GM13976 (cell line): ENCODE data around the gene IQCB1.

Experiments
- DNase-seq: peaks from one replicate; pipeline ENCODE4 v3.0.0; 2012; ENCODE audit warnings: low spot score
- in situ Hi-C: fragments of 300-500 bp; cut with MboI; formaldehyde crosslinking; loops from one replicate; pipeline ENCODE4 v1.12.0; 2022; ENCODE audit warnings: low sequenced_read_pairs, mixed read lengths, inconsistent platforms; ENCODE audit not compliant: unreplicated experiment
- TF ChIP-seq, protein P1 (sequence below): IDR thresholded peaks from 2 replicates; pipeline ENCODE4 v1.5.1; 2012; ENCODE audit warnings: borderline replicate concordance, mild to moderate bottlenecking; ENCODE audit not compliant: insufficient read depth; ENCODE audit errors: extremely low read depth, missing control alignments, control extremely low read depth

Gene IQCB1

DNA sequence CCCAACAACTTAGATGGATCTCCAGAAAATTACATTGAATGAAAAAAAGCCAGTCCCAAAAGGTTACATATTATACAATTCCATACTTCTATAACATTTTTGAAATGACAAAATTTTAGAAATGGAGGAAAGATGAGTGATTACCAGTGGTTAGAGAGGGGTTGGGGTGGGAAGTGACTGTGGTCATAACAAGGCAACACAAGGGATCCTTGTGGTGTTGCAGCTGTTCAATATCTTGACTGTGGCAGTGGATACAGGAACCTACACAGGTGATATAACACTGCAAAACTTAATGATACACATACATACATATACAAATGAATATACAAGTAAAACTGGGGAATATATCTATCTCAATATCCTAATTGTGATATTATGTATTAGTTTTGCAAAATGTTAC is 95.0 kb downstream of the IQCB1 start:
- TF ChIP-seq, protein P1, sequence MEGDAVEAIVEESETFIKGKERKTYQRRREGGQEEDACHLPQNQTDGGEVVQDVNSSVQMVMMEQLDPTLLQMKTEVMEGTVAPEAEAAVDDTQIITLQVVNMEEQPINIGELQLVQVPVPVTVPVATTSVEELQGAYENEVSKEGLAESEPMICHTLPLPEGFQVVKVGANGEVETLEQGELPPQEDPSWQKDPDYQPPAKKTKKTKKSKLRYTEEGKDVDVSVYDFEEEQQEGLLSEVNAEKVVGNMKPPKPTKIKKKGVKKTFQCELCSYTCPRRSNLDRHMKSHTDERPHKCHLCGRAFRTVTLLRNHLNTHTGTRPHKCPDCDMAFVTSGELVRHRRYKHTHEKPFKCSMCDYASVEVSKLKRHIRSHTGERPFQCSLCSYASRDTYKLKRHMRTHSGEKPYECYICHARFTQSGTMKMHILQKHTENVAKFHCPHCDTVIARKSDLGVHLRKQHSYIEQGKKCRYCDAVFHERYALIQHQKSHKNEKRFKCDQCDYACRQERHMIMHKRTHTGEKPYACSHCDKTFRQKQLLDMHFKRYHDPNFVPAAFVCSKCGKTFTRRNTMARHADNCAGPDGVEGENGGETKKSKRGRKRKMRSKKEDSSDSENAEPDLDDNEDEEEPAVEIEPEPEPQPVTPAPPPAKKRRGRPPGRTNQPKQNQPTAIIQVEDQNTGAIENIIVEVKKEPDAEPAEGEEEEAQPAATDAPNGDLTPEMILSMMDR: no peak
- no peak for DNase-seq
- in situ Hi-C loops: no loop called here

DNA sequence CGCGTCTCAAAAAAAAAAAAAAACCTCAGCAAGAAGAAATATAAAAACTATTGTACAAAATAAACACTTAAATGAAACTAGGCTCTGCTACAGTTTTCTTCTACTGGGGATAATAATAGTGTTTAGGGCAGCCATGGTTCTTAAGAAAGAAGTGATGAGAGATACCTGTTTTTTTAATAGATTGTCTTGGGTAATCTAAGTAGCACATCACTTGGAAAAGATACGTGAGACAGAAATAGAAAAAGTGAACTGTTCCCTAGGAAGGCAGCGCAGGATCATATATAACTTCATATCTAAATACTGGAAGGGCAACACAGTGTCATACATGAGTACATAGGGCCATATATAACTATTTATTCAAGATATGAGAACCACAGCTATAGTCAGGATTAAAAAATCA is 97.2 kb downstream of the IQCB1 start:
- TF ChIP-seq, protein P1: no peak
- DNase-seq: no peak
- in situ Hi-C loops: no loop called here

DNA sequence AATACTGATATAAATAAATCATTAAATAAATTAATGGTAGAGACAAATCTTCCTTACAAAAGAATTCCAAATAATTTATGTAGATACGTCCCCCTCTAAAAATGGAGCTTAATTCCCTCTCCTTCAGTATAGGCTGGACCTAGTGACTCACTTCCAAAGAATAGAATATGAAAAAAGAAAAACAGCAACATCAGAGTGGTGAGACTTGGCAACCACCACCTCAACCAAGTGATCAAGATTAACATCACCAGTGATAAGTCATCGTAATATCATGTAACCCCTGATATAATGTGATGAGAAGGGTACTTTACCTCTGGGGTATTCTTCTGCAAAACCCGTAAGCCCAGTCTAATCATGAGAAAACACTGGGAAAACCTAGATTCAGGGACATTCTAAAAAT is 98.7 kb downstream of the IQCB1 start:
- TF ChIP-seq, protein P1: no peak
- no peak for DNase-seq
- in situ Hi-C loops: no loop called here

DNA sequence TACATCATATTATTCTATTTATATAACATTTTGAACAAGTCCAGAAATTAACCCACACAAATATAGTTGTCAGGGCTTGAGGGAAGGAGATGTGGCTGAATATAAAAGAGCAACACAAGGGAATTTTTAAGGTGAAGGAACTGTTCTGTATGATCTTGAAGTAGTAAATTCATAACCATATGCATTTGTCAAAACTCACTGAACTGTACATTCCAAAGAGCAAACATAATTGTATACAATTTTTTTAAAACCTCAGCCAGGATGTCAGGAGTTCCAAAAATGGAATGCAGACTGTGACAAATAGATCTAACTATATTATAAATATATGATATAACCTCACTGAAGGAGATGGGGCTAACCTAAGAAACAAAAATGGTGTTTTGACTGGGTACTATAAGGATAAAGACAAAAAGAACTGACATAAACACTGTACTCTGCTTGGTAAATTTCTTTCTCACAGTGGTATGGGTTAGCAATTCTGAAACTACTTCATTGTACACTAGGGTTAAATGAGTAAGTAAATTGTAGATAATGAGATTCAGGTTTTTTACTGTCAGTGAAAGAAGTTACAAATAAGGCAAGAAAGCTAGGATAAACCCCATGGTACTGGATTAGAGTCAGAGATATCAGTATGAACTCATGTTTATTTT is 99.7 kb downstream of the IQCB1 start:
- TF ChIP-seq, protein P1: no peak
- DNase-seq: peak; percentile 31
- in situ Hi-C loops: no loop called here

DNA sequence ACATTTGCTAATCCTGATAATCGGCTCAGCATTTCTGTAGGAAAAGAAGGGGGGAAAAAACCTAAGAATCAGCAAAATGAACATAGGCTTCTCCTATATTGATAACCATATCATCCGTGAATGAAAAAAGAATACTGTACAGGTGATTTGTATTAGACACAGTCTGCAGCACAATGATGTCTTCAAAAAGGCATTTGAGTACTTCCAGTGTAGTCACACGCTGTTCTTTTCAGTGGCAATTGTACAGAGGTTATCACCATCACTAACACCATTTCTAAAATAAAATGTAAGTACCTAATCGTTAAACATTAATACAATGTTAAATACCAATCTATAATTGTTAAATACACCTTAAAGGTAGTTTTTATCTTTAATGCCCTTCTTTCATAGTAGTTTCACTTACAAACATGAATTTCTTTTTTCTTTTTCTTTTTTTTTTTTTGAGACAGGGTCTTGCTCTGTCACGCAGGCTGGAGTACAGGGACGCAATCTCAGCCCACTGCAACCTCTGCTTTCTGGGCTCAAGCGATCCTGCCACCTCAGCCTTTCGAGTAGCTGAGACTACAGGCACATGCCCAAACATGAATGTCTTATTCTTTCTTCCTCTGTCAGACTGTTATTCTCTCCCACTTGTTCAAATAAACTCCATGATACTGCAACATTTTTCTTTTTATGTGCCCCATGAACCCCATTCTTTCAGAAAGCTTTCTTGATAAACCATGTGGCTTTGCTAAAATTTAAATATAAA is 103.7 kb downstream of the IQCB1 start:
- TF ChIP-seq, protein P1: no peak
- DNase-seq: no peak
- in situ Hi-C loops: no loop called here

DNA sequence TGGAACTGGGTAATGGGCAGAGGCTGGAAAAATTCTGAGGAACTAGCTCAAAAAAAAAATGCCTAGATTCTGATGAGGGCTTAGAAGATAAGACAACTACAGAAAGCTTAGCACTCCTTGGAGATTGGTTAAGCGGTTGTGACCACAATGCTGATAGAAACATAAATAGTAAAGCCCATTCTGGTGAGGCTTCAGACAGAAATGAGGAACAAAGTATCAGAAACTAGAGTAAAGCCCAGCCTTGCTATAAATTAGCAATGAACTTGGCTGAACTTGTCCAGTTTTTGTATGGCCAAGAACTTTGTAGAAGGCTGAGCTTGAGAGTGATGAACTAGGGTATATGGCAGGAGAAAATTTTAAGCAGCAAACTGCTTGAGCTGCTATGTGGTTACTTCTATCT is 110.7 kb downstream of the IQCB1 start:
- TF ChIP-seq, protein P1: no peak
- in situ Hi-C loops: no loop called here
- peak; percentile 10 for DNase-seq

DNA sequence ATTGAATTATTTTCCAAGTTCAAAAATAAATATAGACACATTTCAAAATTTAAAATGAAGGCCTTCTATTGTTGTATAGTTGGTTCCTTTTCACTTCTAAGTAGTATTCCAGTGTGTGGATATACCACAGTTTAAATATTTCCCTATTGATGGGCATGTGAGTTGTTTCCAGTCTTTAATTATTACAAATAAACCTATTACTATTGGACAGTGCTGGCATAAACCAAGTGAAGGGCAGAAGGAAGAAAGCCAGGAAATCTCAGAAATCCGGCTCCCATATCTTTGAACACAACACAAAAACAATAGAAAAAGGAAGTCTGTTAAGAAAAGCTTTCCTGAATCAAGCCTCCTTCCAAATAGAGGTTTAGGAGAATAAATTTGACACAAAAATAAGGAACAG is 111.4 kb downstream of the IQCB1 start:
- TF ChIP-seq, protein P1: no peak
- in situ Hi-C loops: no loop called here
- DNase-seq: no peak
